Peyer's patch (tissue), 4 donors: Measurements from ENCODE around the gene ADIPOR2. TPM values are rescaled to one million over a fixed set of nuclear protein-coding genes. Genes with fewer than 3 reads are reported as not detected.

ENCODE experiments used
- DNase-seq, 3 donors: peaks; one replicate each; pipeline ENCODE4 v3.0.0-alpha.2; 2017 to 2019
- H3K27ac ChIP-seq, 4 donors: fragments of 200-600 bp; sonication (generic); one replicate each; pipeline ENCODE4 v1.5.1; 2016 to 2019
- H3K27me3 ChIP-seq, 2 donors: fragments of 200-600 bp; sonication (generic); one replicate each; pipeline ENCODE4 v1.5.1; 2019
- H3K36me3 ChIP-seq, 3 donors: fragments of 200-600 bp; sonication (generic); one replicate each; pipeline ENCODE4 v1.5.1; 2016 to 2019
- H3K4me1 ChIP-seq, 4 donors: fragments of 200-600 bp; sonication (generic); one replicate each; pipeline ENCODE4 v1.5.1; 2016 to 2019
- H3K4me3 ChIP-seq, 4 donors: fragments of 200-600 bp; sonication (generic); 1 replicate in 3 of 4; 2 replicates in 1 of 4; pipeline ENCODE4 v1.5.1; 2016 to 2019; ENCODE audit warnings: mild to moderate bottlenecking in 1 of 4
- H3K9me3 ChIP-seq, 4 donors: fragments of 200-600 bp; sonication (generic); one replicate each; pipeline ENCODE4 v1.5.1; 2016 to 2019; ENCODE audit warnings: mild to moderate bottlenecking in 1 of 4
- POLR2A ChIP-seq, 2 donors: fragments of 450-650 bp; IDR thresholded peaks; one replicate each; pipeline ENCODE4 v1.5.1; 2017; ENCODE audit warnings: antibody characterized with exemption in 2 of 2, mild to moderate bottlenecking in 2 of 2, moderate library complexity in 2 of 2
- total RNA-seq, 4 donors: library from RNA; depleted of rRNA; stranded (reverse); fragments of >200 nt; gene quantifications; one replicate each; pipeline ENCODE4 v1.1.0, GENCODE V29; 2016
- TF ChIP-seq, protein P1 (sequence below), 6 experiments: fragments of 450-650 bp in 4 of 6; fragments of 200-600 bp in 2 of 6; sonication (generic) in 1 of 6; IDR thresholded peaks; one replicate each; pipeline ENCODE4 v1.5.1; 2017 to 2019; ENCODE audit warnings: antibody characterized with exemption in 6 of 6, mild to moderate bottlenecking in 3 of 6, moderate library complexity in 1 of 6

Gene ADIPOR2
- total RNA-seq, 4 donors from 2014 or later, result 26.4 to 89.1 (median 73.9) TPM

DNA sequence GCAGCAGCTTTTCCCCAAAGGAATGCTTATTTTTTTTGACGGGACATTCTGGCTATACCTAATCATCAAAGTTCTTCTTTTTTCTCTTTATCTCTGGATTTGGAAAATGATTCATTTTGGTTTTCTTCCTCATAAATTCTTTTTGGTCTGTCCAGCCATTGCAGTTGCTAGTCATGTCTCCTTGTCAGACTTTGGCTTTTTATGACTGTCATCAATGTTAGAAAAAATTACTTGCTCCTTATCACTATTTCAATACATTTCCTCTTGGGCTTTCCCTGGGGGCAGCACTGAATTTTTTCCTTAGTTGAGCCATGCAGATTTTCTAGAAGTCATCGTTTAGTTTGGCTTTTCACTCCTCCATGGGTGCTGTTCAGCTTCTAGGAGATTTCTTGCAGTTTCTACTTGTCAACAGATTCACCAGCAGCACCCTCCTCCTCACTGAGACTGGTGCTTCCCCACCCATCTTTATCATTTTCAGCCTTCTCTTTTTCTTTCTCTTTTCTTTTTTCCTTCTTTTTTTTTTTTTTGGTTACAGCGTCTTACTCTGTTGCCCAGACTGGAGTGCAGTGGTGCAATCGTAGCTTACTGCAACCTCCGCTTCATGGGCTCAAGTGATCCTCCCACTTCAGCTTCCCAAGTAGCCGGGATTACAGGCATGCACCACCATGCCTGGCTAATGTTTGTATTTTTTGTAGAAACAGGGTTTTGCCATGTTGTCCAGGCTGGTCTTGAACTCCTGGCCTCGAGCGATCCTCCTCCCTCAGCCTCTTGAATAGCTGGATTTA is 5.2 kb downstream of the ADIPOR2 start:
- H3K36me3 ChIP-seq, result no peaks in the 10 kb centered on the region
- peaks cover 0 to 33% (median 0%) of the 10 kb centered on the region in 4 donors for H3K4me1 ChIP-seq
- TF ChIP-seq, protein P1, sequence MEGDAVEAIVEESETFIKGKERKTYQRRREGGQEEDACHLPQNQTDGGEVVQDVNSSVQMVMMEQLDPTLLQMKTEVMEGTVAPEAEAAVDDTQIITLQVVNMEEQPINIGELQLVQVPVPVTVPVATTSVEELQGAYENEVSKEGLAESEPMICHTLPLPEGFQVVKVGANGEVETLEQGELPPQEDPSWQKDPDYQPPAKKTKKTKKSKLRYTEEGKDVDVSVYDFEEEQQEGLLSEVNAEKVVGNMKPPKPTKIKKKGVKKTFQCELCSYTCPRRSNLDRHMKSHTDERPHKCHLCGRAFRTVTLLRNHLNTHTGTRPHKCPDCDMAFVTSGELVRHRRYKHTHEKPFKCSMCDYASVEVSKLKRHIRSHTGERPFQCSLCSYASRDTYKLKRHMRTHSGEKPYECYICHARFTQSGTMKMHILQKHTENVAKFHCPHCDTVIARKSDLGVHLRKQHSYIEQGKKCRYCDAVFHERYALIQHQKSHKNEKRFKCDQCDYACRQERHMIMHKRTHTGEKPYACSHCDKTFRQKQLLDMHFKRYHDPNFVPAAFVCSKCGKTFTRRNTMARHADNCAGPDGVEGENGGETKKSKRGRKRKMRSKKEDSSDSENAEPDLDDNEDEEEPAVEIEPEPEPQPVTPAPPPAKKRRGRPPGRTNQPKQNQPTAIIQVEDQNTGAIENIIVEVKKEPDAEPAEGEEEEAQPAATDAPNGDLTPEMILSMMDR (IDR thresholded peaks at IDR 0.05), result no peak
- TF ChIP-seq POLR2A (IDR thresholded peaks at IDR 0.05), result no peak
- H3K27me3 ChIP-seq, result no peaks in the 10 kb centered on the region
- no peak overlapping the region for H3K4me3 ChIP-seq
- no peaks in the 10 kb centered on the region for H3K9me3 ChIP-seq
- DNase-seq, result no peak
- peak overlapping the region in 1 of 4 donors; percentile 1 for H3K27ac ChIP-seq

DNA sequence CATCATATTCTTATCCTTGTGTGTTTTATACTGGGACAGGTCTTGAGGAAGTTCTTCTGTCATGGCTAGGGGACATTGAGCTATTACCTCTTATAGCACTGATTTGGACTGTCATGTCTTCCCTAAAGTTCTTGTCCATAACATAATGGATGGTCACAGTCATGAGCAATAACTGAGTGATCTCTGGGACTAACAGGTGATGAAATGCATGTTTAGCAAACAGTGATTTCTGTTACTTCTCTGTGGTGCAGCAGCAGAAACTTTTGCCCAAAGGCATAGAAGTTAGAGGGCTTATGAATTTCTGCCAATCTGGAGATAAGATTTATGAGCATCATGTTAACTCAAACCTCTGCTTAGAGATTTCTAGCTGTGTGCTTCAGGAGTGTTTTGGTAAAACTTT is 5.9 kb downstream of the ADIPOR2 start:
- H3K27ac ChIP-seq, result peak overlapping the region in 1 of 4 donors; percentile 1
- H3K27me3 ChIP-seq, result no peaks in the 10 kb centered on the region
- no peak for TF ChIP-seq POLR2A (IDR thresholded peaks at IDR 0.05)
- TF ChIP-seq, protein P1 (IDR thresholded peaks at IDR 0.05), result no peak
- no peaks in the 10 kb centered on the region for H3K9me3 ChIP-seq
- H3K36me3 ChIP-seq, result no peaks in the 10 kb centered on the region
- no peak overlapping the region for H3K4me3 ChIP-seq
- peaks cover 0 to 33% (median 0%) of the 10 kb centered on the region in 4 donors for H3K4me1 ChIP-seq
- DNase-seq, result no peak

DNA sequence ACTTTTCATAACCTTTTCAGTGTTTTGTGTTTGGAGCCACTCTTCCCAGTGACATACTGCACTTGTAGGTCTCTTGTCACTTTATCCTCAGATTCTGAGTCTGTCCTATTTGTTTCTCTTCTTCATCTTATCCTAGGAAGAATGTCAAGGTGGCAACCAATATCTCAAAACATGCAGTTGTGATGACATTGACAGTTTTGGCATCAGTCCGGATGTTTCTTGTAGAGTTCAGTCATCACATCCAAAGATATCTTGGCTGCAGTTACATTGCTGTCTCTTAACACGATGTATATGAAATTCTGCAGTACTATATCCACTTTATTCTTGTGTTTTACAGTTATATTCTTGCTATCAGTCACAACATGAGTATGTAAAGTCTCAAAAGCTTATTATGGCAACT is 6.4 kb downstream of the ADIPOR2 start:
- no peak for DNase-seq

DNA sequence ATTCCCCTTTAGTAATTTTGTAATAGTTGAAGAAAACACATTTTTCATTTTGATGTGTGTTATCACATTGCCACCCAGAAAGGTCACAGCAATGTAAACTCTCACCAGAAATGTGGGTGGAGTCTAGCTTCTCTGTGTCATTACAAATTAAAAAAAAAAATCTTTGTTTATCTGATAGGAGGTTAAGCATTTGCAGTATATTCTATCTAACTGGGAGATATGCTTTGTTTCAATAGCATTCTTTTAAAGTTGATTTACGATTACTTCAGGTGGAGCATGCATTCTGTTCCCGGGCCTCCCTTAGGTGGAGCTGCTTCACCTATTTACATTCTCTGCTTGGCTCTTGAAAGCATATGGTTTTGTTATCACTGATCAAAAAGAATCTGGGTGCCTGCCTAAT is 7.8 kb downstream of the ADIPOR2 start:
- Histone ChIP-seq H3K27me3 (no peaks in the 10 kb centered on the region), H3K9me3 (no peaks in the 10 kb centered on the region), H3K27ac (no peak overlapping the region), H3K4me1 (peaks cover 0 to 18% (median 0%) of the 10 kb centered on the region in 4 donors), H3K36me3 (no peaks in the 10 kb centered on the region), H3K4me3 (no peak overlapping the region)
- DNase-seq, result no peak
- TF ChIP-seq POLR2A (IDR thresholded peaks at IDR 0.05), result no peak
- TF ChIP-seq, protein P1 (IDR thresholded peaks at IDR 0.05), result peak in 3 of 6 experiments; percentile 14 to 32 (median 30)

More for the DNA sequence above, 6.4 kb downstream of the ADIPOR2 start:
- no peak overlapping the region for H3K4me3 ChIP-seq
- no peaks in the 10 kb centered on the region for H3K9me3 ChIP-seq
- no peak overlapping the region for H3K27ac ChIP-seq
- no peaks in the 10 kb centered on the region for H3K27me3 ChIP-seq
- H3K4me1 ChIP-seq, result peaks cover 0 to 28% (median 0%) of the 10 kb centered on the region in 4 donors
- no peak for TF ChIP-seq POLR2A (IDR thresholded peaks at IDR 0.05)
- TF ChIP-seq, protein P1 (IDR thresholded peaks at IDR 0.05), result no peak
- no peaks in the 10 kb centered on the region for H3K36me3 ChIP-seq

DNA sequence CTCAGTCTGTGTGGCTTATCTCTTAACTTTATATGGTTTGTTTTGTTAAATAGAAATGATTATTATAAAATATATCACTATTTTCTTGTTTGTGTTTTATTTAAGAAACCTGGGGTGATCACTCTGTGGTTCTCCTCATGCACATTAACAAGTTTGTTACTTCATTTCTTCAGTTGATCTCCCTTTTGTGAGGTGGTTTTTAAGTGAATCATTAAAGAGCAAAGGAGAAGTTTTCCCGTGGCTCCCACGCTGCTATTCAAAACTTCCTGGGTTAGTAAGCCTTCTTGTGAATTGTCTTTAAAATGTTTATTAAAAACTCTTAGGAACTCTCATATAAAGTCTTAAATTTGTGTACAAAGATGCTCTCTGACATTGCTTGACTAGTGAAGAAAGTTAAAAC is 11.8 kb downstream of the ADIPOR2 start:
- no peak for DNase-seq
- no peak overlapping the region for H3K4me3 ChIP-seq
- no peak overlapping the region for H3K27ac ChIP-seq
- no peaks in the 10 kb centered on the region for H3K9me3 ChIP-seq
- H3K36me3 ChIP-seq, result no peaks in the 10 kb centered on the region
- TF ChIP-seq POLR2A (IDR thresholded peaks at IDR 0.05), result no peak
- TF ChIP-seq, protein P1 (IDR thresholded peaks at IDR 0.05), result no peak
- no peaks in the 10 kb centered on the region for H3K27me3 ChIP-seq
- peaks cover 0 to 29% (median 4%) of the 10 kb centered on the region in 4 donors for H3K4me1 ChIP-seq
